ENCODE results near the gene CCNO.
A peak's percentile ranks its signal among the peaks of the same experiment; 100 is the strongest.

The CCNO gene

GRCh38 chr5:55230086-55230629 is 3.2 kb downstream of the CCNO start:
- DNase-seq (ENCODE audit: low read depth in 2 of 2) = no peak
- H3K4me3 ChIP-seq (replicated peaks in 1 of 2; ENCODE audit: low read depth in 2 of 2, low read length in 2 of 2) = no peak overlapping the region
- TF ChIP-seq CTCF (IDR thresholded peaks at IDR 0.05; ENCODE audit: low read depth, low read length) = no peak

- H3K4me3 ChIP-seq (replicated peaks in 1 of 2; ENCODE audit: low read depth in 2 of 2, low read length in 2 of 2) = peak overlapping the region; percentile 24 to 36
- no peak for TF ChIP-seq CTCF (IDR thresholded peaks at IDR 0.05; ENCODE audit: low read depth, low read length)
- DNase-seq (ENCODE audit: low read depth in 2 of 2) = peak in 1 of 2 donors; percentile 35
These were observed 5.6 kb downstream of the CCNO start for GRCh38 chr5:55227664-55228430.

- no peak for DNase-seq (ENCODE audit: low read depth in 2 of 2)
- no peak for TF ChIP-seq CTCF (IDR thresholded peaks at IDR 0.05; ENCODE audit: low read depth, low read length)
These were observed 6.3 kb downstream of the CCNO start, which contains the start of gene MCIDAS for GRCh38 chr5:55226934-55227663. MCIDAS (minus strand) TSS chr5:55227315; CDS start chr5:55227138, 177 bp downstream.

GRCh38 chr5:55226027-55226933 is 7.1 kb downstream of the CCNO start:
- DNase-seq (ENCODE audit: low read depth in 2 of 2) = peak; percentile 46 to 52
- peak; percentile 56 for TF ChIP-seq CTCF (IDR thresholded peaks at IDR 0.05; ENCODE audit: low read depth, low read length)
- H3K4me3 ChIP-seq (replicated peaks in 1 of 2; ENCODE audit: low read depth in 2 of 2, low read length in 2 of 2) = peak overlapping the region; percentile 10 to 11

More at GRCh38 chr5:55226934-55227663, 6.3 kb downstream of the CCNO start, which contains the start of gene MCIDAS:
- H3K4me3 ChIP-seq (replicated peaks in 1 of 2; ENCODE audit: low read depth in 2 of 2, low read length in 2 of 2) = peak within 1 kb of the TSS; percentile 24 to 36

- no peak for TF ChIP-seq CTCF (IDR thresholded peaks at IDR 0.05; ENCODE audit: low read depth, low read length)
- DNase-seq (ENCODE audit: low read depth in 2 of 2) = no peak
These were observed 8.1 kb downstream of the CCNO start for GRCh38 chr5:55225346-55225745.

GRCh38 chr5:55223812-55224240 is 9.6 kb downstream of the CCNO start:
- no peak for TF ChIP-seq CTCF (IDR thresholded peaks at IDR 0.05; ENCODE audit: low read depth, low read length)
- no peak for DNase-seq (ENCODE audit: low read depth in 2 of 2)
- H3K4me3 ChIP-seq (replicated peaks in 1 of 2; ENCODE audit: low read depth in 2 of 2, low read length in 2 of 2) = no peak overlapping the region

More at GRCh38 chr5:55225346-55225745, 8.1 kb downstream of the CCNO start:
- no peak overlapping the region for H3K4me3 ChIP-seq (replicated peaks in 1 of 2; ENCODE audit: low read depth in 2 of 2, low read length in 2 of 2)

Data from cardiac fibroblast (primary cell).